GM20000 (cell line): ENCODE data around the gene IFITM5.
A peak's percentile ranks its signal among the peaks of the same experiment; 100 is the strongest.
"Not testable (repeated sequence)": the region's sequence is repeated elsewhere in the genome, so short reads cannot be mapped to it uniquely, and the experiment has no call there.

Experiments
- DNase-seq: peaks from one replicate; pipeline ENCODE4 v3.0.0; 2012; ENCODE audit warnings: low spot score
- CTCF ChIP-seq: IDR thresholded peaks from 2 replicates; pipeline ENCODE4 v1.5.1; 2012; ENCODE audit warnings: mild to moderate bottlenecking, control low read depth; ENCODE audit errors: extremely low read depth, missing control alignments

IFITM5 gene

GRCh38 chr11:312092-312816, 12.9 kb upstream of the IFITM5 start:
- no peak for TF ChIP-seq CTCF
- DNase-seq: peak; percentile 49

GRCh38 chr11:311013-311748, 11.9 kb upstream of the IFITM5 start:
- DNase-seq: not testable (repeated sequence)

- DNase-seq: not testable (repeated sequence)
These were observed 10.8 kb upstream of the IFITM5 start for GRCh38 chr11:309979-310572.

DNA sequence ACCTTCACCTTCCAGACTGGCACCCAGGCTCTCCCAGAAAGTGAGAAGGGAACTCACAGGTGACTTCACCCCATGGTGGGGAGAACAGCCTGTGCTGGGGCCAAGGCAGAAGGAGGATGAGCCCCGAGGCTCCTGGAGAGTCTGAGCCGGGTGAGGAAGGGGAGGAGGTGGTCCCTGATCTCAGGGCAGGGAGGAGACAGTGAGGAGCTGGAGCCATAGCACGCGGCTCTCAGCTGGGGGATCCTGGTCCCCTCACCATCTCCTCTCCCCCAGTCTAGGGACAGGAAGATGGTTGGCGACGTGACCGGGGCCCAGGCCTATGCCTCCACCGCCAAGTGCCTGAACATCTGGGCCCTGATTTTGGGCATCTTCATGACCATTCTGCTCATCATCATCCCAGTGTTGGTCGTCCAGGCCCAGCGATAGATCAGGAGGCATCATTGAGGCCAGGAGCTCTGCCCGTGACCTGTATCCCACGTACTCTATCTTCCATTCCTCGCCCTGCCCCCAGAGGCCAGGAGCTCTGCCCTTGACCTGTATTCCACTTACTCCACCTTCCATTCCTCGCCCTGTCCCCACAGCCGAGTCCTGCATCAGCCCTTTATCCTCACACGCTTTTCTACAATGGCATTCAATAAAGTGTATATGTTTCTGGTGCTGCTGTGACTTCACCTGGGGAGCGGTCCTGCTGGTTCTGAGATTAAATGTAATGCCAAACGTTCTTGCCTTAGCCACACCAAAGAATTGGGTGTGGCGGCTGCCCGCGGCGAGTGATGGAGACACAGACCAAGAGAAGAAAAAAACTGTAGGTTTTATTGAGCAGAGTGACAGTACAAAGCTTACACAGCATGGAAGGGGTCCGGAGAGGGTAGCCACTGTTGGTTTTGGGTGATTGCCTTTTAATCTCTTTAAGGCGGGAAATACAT, 9.7 kb upstream of the IFITM5 start:
- not testable (repeated sequence) for DNase-seq

GRCh38 chr11:307766-308708, 8.7 kb upstream of the IFITM5 start, which contains the start of gene IFITM2:
Gene IFITM2 (plus strand): TSS chr11:307816. CDS start chr11:308193, 377 bp downstream.
- DNase-seq: not testable (repeated sequence)

DNA sequence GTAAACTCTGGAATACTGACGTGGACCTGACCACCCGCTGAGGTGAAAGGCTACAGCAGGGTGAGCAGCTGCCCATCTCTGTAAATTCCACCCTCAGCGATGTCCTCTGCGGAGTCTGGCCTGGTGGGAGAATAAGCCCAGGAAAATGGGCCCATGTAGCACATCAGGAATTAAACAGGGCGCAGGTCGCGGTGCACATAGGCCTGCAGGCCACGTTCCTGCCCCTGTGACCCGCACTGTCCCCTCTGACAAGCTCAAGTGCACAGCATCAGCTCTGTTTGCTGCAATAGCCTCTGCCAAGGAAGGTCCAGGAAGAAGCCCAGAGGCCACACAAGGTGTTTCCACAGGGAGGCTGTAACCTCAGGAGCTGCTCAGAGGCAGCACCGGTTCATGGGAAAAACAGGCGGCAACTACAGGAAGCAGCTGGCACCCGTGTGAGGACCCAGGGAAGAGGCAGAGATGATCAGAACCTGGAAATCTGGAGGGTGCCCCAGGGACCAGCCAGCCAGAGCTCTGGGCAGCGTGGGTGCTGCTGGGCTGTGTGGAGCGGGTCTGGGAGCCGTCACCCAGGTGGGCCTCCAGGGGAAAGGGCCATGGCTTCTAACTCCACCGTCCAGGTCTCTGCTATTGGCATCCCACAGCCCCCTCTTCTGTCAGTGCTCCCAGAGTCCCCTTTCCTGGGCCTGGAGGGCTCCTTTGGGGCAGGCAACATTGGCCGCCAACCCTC, 7.5 kb upstream of the IFITM5 start:
- no peak for DNase-seq
- no peak for TF ChIP-seq CTCF

DNA sequence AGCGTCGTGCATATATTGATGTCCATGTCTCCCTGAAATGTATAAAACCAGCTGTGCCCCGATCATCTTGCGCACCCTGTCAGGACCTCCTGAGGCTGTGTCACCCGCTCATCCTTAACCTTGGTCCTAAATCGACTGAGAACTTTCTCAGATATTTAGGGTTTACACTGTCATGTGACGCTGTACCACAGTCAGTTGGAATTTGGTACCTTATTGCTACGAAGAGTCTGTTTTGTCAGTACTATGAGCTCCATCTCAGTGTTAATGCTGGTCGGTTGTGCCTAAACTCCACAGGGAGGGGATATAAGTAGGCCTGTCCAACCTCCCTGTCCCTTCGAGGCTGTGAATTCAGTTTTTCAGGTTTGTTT, 6.5 kb upstream of the IFITM5 start:
- no peak for DNase-seq
- no peak for TF ChIP-seq CTCF

DNA sequence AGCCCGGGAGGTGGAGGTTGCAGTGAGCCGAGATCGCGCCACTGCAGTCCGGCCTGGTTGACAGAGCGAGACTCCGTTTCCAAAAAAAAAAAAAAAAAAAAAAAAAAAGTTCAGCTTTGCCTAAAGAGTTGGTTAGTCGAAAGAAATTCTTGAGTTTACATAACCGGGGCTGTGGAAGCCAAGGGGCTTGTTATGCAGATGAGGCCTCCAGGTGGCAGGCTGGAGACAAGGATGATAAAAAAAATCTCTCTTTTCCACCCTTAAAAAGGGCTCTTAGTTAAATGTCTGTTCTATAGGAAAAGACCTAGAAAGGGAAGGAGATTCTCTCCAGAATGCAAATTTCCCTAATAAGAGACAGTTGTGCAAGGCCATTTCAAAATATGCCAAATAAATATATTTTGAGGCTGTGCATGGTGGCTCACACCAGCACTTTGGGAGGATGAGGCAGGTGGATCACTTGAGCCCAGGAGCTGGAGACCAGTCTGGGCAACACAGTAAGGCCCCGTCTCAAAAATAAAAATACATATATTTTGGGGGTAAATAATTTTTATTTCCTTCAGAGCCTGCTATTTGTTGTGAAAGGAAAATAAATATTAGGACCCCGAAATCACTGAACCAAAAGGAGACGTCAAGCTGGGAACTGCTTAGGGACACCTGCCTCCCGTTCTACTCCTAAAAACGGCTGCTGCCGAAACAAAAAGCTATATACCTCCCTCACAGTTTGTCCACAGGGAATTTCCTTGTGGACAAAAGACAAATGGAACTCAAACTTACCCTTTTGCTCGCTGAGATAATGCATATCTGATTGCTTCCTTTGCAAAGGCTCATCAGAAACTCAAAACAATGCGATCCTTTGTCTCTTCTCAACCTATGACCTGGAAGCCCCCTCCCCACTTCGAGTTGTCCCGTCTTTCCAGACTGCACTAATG, 5.9 kb upstream of the IFITM5 start:
- peak; percentile 78 for TF ChIP-seq CTCF
- peak; percentile 85 for DNase-seq
